Measurements from ENCODE around the gene EPS15. TPM values are rescaled to one million over a fixed set of nuclear protein-coding genes. Genes with fewer than 3 reads are reported as not detected.
A peak's percentile ranks its signal among the peaks of the same experiment; 100 is the strongest.

EPS15 gene
- total and polyA plus RNA-seq, 10 of the 15 experiments (the other 5 are each of a cell fraction or from before 2014, with no cell fraction given) = 24.7 to 87.8 (median 56.3) TPM

DNA sequence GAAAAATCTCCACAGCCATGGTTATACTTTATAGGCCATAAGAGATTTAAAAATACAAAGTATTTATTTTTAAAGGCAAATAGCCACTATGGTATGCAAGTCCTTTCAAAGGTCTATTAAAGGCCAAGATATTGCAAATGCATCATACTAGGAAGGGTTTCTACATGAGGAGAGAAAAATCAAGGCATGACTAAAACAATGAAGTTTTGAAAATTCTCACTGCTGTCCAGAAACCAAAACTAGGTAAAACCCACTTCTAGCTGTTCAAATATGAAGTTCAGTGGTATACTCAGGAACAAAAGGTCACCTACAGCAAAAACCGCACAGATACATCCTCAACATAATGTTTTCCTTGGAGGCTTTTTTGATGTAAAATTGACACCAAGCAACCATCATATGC, 75.0 kb downstream of the EPS15 start:
- no peak overlapping the region for H3K4me3 ChIP-seq
- ChIA-PET CTCF (interaction anchor here (1.1 to 2.2 kb wide), 5 partner anchors 30 to 93 kb away, joined by 3 to 9 read pairs (median 3); no protein-coding TSS in a partner anchor), POLR2A (interaction anchor here (1.3 to 1.8 kb wide), 4 partner anchors 17 to 62 kb away, joined by 3 to 4 read pairs (median 4); no protein-coding TSS in a partner anchor), SMC1A (ENCODE audit: uncharacterized antibody, unreplicated experiment) (interaction anchor here (0.8 to 3.8 kb wide), 25 partner anchors 9 to 325 kb away, joined by 3 to 30 read pairs (median 7); no protein-coding TSS in a partner anchor), RAD21 (ENCODE audit: unreplicated experiment) (interaction anchor here (0.6 to 3.5 kb wide), 12 partner anchors 11 to 134 kb away, joined by 3 to 21 read pairs (median 4); no protein-coding TSS in a partner anchor)
- in situ Hi-C loops (cut with MboI) (no loop called here), intact Hi-C loops (cut with micrococcal nuclease; ENCODE audit: unreplicated experiment) (loop anchor here (5.0 kb wide), 2 partner anchors 73 to 93 kb away; partner anchors contain the start of gene EPS15)
- TF ChIP-seq FOXK2 (IDR thresholded peaks at IDR 0.05) = no peak
- TF ChIP-seq MEF2A (IDR thresholded peaks at IDR 0.05; ENCODE audit: insufficient read depth, low read depth, low read length) = 0 out of 2 replicates have a peak, but pooled peaks have one; percentile 9
- peak; percentile 74 for TF ChIP-seq RUNX3 (IDR thresholded peaks at IDR 0.05; ENCODE audit: low read length)
- TF ChIP-seq RB1 (IDR thresholded peaks at IDR 0.05; ENCODE audit: borderline replicate concordance) = no peak
- peak; percentile 23; the same call in 1 of the 2 replicates for TF ChIP-seq NR2F1 (conservative IDR thresholded peaks at IDR 0.05)
- TF ChIP-seq JUNB (IDR thresholded peaks at IDR 0.05) = peak; percentile 31; the same call in 1 of the 2 replicates
- DNase-seq (ENCODE audit: low read depth, low spot score) (no peak), ATAC-seq (peak; percentile 78), FAIRE-seq (no peak)
- no peaks in the 10 kb centered on the region for H3K79me2 ChIP-seq (ENCODE audit: control insufficient read depth, insufficient read depth, low read length)
- H3K9ac ChIP-seq (ENCODE audit: control insufficient read depth, insufficient read depth, low read length) = no peak overlapping the region
- H3K4me1 ChIP-seq (ENCODE audit: control insufficient read depth, insufficient read depth, low read length) = peaks cover 43% of the 10 kb centered on the region
- no peaks in the 10 kb centered on the region for H3K27me3 ChIP-seq (replicated peaks in 1 of 2; ENCODE audit: control insufficient read depth in 2 of 2, insufficient read depth in 2 of 2, low read length in 1 of 2)
- no peak overlapping the region for H2AFZ ChIP-seq (ENCODE audit: control insufficient read depth, low read depth, low read length)
- no TSS peak for BruUV-seq (replicated peaks)
- H3K27ac ChIP-seq (ENCODE audit: control insufficient read depth, insufficient read depth) = peak overlapping the region; percentile 47; the same call in 1 of the 2 replicates
- H3K9me3 ChIP-seq (replicated peaks; ENCODE audit: control insufficient read depth, insufficient read depth, low read length) = no peaks in the 10 kb centered on the region
- 68% methylated on average over 1 of the region's 1 CpG for WGBS (ENCODE audit: insufficient coverage, insufficient replicate concordance, low lambda C conversion rate, missing lambda C conversion rate)
- peak overlapping the region; percentile 46 for H3K4me2 ChIP-seq (ENCODE audit: control insufficient read depth, insufficient read depth)
- H4K20me1 ChIP-seq (ENCODE audit: control insufficient read depth, insufficient read depth) = no peaks in the 10 kb centered on the region
- H3K36me3 ChIP-seq (ENCODE audit: control insufficient read depth in 2 of 2, insufficient read depth in 2 of 2, low read length in 1 of 2) = peaks cover 0 to 8% of the 10 kb centered on the region in 2 experiments; a peak in 3 of 4 replicates

DNA sequence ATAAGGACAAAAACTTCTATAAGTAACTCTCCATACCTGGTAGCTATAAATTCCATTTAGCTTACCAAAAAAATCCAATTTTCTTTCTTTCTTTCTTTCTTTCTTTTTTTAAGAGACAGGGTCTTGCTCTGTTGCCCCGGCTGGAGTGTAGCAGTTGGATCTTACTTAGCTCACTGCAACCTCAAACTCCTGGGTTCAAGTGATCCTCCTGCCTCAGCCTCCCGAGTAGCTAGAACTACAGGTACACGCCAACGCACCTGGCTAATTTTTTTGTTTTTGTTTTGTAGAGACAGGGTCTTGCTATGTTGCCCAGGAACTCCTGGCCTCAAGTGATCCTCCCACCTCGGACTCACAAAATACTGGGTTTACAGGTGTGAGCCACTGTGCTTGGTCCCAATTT, 75.5 kb downstream of the EPS15 start:
- SMC1A ChIA-PET (ENCODE audit: uncharacterized antibody, unreplicated experiment) = interaction anchor here (0.8 to 4.2 kb wide), 22 partner anchors 8 to 326 kb away, joined by 3 to 30 read pairs (median 6); no protein-coding TSS in a partner anchor
- no peaks in the 10 kb centered on the region for H3K27me3 ChIP-seq (replicated peaks in 1 of 2; ENCODE audit: control insufficient read depth in 2 of 2, insufficient read depth in 2 of 2, low read length in 1 of 2)
- RAD21 ChIA-PET (ENCODE audit: unreplicated experiment) = interaction anchor here (0.6 to 3.5 kb wide), 9 partner anchors 11 to 91 kb away, joined by 3 to 21 read pairs (median 5); no protein-coding TSS in a partner anchor
- no peak for FAIRE-seq
- peaks cover under 1 to 8% of the 10 kb centered on the region in 2 experiments; a peak in 3 of 4 replicates for H3K36me3 ChIP-seq (ENCODE audit: control insufficient read depth in 2 of 2, insufficient read depth in 2 of 2, low read length in 1 of 2)
- no peaks in the 10 kb centered on the region for H4K20me1 ChIP-seq (ENCODE audit: control insufficient read depth, insufficient read depth)
- H3K9ac ChIP-seq (ENCODE audit: control insufficient read depth, insufficient read depth, low read length) = no peak overlapping the region
- peaks cover 46% of the 10 kb centered on the region for H3K4me1 ChIP-seq (ENCODE audit: control insufficient read depth, insufficient read depth, low read length)
- no peak for DNase-seq (ENCODE audit: low read depth, low spot score)
- intact Hi-C loops (cut with micrococcal nuclease; ENCODE audit: unreplicated experiment) (loop anchor here (5.0 kb wide), 2 partner anchors 74 to 94 kb away; partner anchors contain the start of gene EPS15), in situ Hi-C loops (cut with MboI) (no loop called here)
- H3K4me3 ChIP-seq = no peak overlapping the region
- POLR2A ChIA-PET = interaction anchor here (1.3 to 1.8 kb wide), 4 partner anchors 13 to 62 kb away, joined by 3 to 5 read pairs (median 4); no protein-coding TSS in a partner anchor
- no peaks in the 10 kb centered on the region for H3K9me3 ChIP-seq (replicated peaks; ENCODE audit: control insufficient read depth, insufficient read depth, low read length)
- WGBS (ENCODE audit: insufficient coverage, insufficient replicate concordance, low lambda C conversion rate, missing lambda C conversion rate) = 95% methylated on average over 5 of the region's 5 CpGs
- H3K4me2 ChIP-seq (ENCODE audit: control insufficient read depth, insufficient read depth) = no peak overlapping the region
- BruUV-seq (replicated peaks) = no TSS peak
- CTCF ChIA-PET = interaction anchor here (1.1 to 2.2 kb wide), 5 partner anchors 31 to 93 kb away, joined by 3 to 9 read pairs (median 3); no protein-coding TSS in a partner anchor
- H3K27ac ChIP-seq (ENCODE audit: control insufficient read depth, insufficient read depth) = no peak overlapping the region
- no peak overlapping the region for H2AFZ ChIP-seq (ENCODE audit: control insufficient read depth, low read depth, low read length)
- no peaks in the 10 kb centered on the region for H3K79me2 ChIP-seq (ENCODE audit: control insufficient read depth, insufficient read depth, low read length)
- no peak for ATAC-seq
- TF ChIP-seq, protein P1, sequence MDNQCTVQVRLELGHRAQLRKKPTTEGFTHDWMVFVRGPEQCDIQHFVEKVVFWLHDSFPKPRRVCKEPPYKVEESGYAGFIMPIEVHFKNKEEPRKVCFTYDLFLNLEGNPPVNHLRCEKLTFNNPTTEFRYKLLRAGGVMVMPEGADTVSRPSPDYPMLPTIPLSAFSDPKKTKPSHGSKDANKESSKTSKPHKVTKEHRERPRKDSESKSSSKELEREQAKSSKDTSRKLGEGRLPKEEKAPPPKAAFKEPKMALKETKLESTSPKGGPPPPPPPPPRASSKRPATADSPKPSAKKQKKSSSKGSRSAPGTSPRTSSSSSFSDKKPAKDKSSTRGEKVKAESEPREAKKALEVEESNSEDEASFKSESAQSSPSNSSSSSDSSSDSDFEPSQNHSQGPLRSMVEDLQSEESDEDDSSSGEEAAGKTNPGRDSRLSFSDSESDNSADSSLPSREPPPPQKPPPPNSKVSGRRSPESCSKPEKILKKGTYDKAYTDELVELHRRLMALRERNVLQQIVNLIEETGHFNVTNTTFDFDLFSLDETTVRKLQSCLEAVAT (IDR thresholded peaks at IDR 0.05) = no peak
- TF ChIP-seq, protein P2, sequence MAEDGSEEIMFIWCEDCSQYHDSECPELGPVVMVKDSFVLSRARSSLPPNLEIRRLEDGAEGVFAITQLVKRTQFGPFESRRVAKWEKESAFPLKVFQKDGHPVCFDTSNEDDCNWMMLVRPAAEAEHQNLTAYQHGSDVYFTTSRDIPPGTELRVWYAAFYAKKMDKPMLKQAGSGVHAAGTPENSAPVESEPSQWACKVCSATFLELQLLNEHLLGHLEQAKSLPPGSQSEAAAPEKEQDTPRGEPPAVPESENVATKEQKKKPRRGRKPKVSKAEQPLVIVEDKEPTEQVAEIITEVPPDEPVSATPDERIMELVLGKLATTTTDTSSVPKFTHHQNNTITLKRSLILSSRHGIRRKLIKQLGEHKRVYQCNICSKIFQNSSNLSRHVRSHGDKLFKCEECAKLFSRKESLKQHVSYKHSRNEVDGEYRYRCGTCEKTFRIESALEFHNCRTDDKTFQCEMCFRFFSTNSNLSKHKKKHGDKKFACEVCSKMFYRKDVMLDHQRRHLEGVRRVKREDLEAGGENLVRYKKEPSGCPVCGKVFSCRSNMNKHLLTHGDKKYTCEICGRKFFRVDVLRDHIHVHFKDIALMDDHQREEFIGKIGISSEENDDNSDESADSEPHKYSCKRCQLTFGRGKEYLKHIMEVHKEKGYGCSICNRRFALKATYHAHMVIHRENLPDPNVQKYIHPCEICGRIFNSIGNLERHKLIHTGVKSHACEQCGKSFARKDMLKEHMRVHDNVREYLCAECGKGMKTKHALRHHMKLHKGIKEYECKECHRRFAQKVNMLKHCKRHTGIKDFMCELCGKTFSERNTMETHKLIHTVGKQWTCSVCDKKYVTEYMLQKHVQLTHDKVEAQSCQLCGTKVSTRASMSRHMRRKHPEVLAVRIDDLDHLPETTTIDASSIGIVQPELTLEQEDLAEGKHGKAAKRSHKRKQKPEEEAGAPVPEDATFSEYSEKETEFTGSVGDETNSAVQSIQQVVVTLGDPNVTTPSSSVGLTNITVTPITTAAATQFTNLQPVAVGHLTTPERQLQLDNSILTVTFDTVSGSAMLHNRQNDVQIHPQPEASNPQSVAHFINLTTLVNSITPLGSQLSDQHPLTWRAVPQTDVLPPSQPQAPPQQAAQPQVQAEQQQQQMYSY (CRISPR knock-in tag; IDR thresholded peaks at IDR 0.05) = no peak
